ENCODE data around the gene HOXC9. TPM values are rescaled to one million over a fixed set of nuclear protein-coding genes. Genes with fewer than 3 reads are reported as not detected.
A peak's percentile ranks its signal among the peaks of the same experiment; 100 is the strongest.

The HOXC9 gene
- total and polyA plus RNA-seq, 2 of the 8 experiments (the other 6 are each of a cell fraction or from before 2014, with no cell fraction given) = not detected

DNA sequence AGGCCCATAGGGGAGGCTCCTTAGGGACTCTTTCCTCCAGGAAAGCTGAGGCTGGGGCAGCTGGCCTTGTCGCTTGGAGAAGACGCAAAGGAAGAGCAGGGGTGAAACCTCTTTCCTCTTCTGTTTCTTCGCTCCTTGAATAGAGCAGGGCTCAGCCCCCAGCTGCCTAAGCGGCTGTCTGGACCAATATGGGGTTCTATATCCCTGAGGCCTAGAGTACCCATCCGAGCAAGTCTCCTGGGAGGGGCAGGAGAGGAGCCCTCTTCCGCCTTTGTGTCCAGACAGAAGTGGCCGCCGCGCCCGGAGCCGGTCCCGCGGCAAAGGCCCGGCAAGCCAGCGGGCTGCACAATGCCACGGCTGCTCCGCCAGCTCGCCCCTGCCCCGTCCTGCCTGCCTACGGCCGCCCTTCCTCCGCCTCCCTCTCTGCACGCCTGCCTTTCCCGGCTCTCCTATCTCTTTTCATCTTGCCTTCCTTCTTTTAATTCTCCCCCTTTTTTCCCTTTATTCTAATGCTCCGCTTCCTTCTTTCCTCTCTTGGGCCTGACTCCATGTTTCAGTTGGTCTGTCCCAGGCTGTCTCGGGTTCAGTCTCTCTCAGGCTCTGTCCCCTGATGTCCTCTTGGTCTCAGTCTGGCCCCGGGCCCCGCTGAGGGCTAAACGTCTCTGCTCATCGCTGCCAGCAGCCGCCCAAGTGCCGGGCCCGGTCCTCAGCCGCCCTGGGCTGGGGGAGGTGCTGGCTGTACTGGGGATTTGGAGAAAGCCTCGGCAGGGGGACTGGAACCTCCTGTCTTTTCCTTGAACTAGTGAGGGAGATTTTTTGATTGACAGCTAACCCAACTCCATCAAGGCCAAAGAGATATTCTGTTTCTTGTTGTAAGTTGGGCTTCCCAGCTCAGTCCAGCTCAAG is 2.5 kb upstream of the HOXC9 start (continued):
- TF ChIP-seq RNF2 (IDR thresholded peaks at IDR 0.05; ENCODE audit: borderline replicate concordance, low read depth, low read length, missing control alignments, poor library complexity, severe bottlenecking) = peak; percentile 76
